NCI-H2171 treated with DMSO at 0.1 percent for 48 hours (cell line): ENCODE data around the gene NCKAP5.

Experiments
- DNase-seq: peaks from one replicate; lab custom pipeline; 2025; lab: John Stamatoyannopoulos, UW

The NCKAP5 gene

GRCh38 chr2:133334923-133335322, 233.3 kb downstream of the NCKAP5 start:
- DNase-seq = no peak

- no peak for DNase-seq
Observed at GRCh38 chr2:133333181-133333580, 235.1 kb downstream of the NCKAP5 start.

- peak; percentile 18 for DNase-seq
Observed at GRCh38 chr2:133331436-133331835, 236.8 kb downstream of the NCKAP5 start.

GRCh38 chr2:133326652-133327397, 241.4 kb downstream of the NCKAP5 start:
- no peak for DNase-seq

- peak; percentile 16 for DNase-seq
Observed at GRCh38 chr2:133324150-133324561, 244.1 kb downstream of the NCKAP5 start.

GRCh38 chr2:133322909-133323308, 245.4 kb downstream of the NCKAP5 start:
- DNase-seq = no peak

- DNase-seq = no peak
Observed at GRCh38 chr2:133317178-133317577, 251.1 kb downstream of the NCKAP5 start.

GRCh38 chr2:133316557-133316956, 251.7 kb downstream of the NCKAP5 start:
- DNase-seq = no peak

GRCh38 chr2:133315280-133315679, 253.0 kb downstream of the NCKAP5 start:
- no peak for DNase-seq

- no peak for DNase-seq
Observed at GRCh38 chr2:133314795-133315194, 253.5 kb downstream of the NCKAP5 start.

GRCh38 chr2:133312038-133312729, 256.1 kb downstream of the NCKAP5 start:
- no peak for DNase-seq

GRCh38 chr2:133306236-133306635, 262.0 kb downstream of the NCKAP5 start:
- DNase-seq = no peak

GRCh38 chr2:133304344-133304743, 263.9 kb downstream of the NCKAP5 start:
- no peak for DNase-seq

GRCh38 chr2:133303150-133303549, 265.1 kb downstream of the NCKAP5 start:
- no peak for DNase-seq

GRCh38 chr2:133296401-133296800, 271.9 kb downstream of the NCKAP5 start:
- no peak for DNase-seq

- no peak for DNase-seq
Observed at GRCh38 chr2:133293544-133294353, 274.5 kb downstream of the NCKAP5 start.

GRCh38 chr2:133292259-133292658, 276.0 kb downstream of the NCKAP5 start:
- no peak for DNase-seq

GRCh38 chr2:133287709-133288108, 280.6 kb downstream of the NCKAP5 start:
- DNase-seq = no peak

GRCh38 chr2:133286326-133286922, 281.8 kb downstream of the NCKAP5 start:
- DNase-seq = no peak

GRCh38 chr2:133273031-133273430, 295.2 kb downstream of the NCKAP5 start:
- no peak for DNase-seq

- no peak for DNase-seq
Observed at GRCh38 chr2:133271105-133271504, 297.2 kb downstream of the NCKAP5 start.

- no peak for DNase-seq
Observed at GRCh38 chr2:133270550-133270949, 297.7 kb downstream of the NCKAP5 start.
